T-helper 2 cell treated with Interferon-gamma antibody and Interleukin-4, amounts not matched to agents 5 μg/mL and 100 μg/mL, for 36 hours (primary cell): Measurements from ENCODE around the gene KRTAP12-3.

Source experiments
- DNase-seq: peaks from one replicate; pipeline ENCODE4 v3.0.0; 2021; ENCODE audit warnings: low spot score
- H3K27ac Mint-ChIP-seq: one replicate; pipeline ENCODE4 v1.8.0; 2021; ENCODE audit warnings: mild to moderate bottlenecking, mixed read lengths
- H3K27me3 Mint-ChIP-seq: one replicate; pipeline ENCODE4 v1.8.0; 2021; ENCODE audit warnings: low read depth, mixed read lengths
- H3K36me3 Mint-ChIP-seq: one replicate; pipeline ENCODE4 v1.8.0; 2021; ENCODE audit warnings: low read depth, mixed read lengths
- H3K4me1 Mint-ChIP-seq: one replicate; pipeline ENCODE4 v1.8.0; 2021; ENCODE audit warnings: low read depth, mixed read lengths
- H3K4me3 Mint-ChIP-seq: one replicate; pipeline ENCODE4 v1.8.0; 2022; ENCODE audit warnings: mild to moderate bottlenecking, moderate library complexity, mixed read lengths
- H3K9me3 Mint-ChIP-seq: one replicate; pipeline ENCODE4 v1.8.0; 2021; ENCODE audit warnings: mixed read lengths

KRTAP12-3 gene

GRCh38 chr21:44702973-44703730 lies 45.4 kb downstream of the KRTAP12-3 start:
- H3K4me3 Mint-ChIP-seq: no peak overlapping the region
- peaks cover 66% of the 10 kb centered on the region for H3K27me3 Mint-ChIP-seq
- DNase-seq: no peak
- H3K36me3 Mint-ChIP-seq: peaks cover 2% of the 10 kb centered on the region
- no peak overlapping the region for H3K27ac Mint-ChIP-seq
- no peaks in the 10 kb centered on the region for H3K4me1 Mint-ChIP-seq
- peaks cover 13% of the 10 kb centered on the region for H3K9me3 Mint-ChIP-seq

GRCh38 chr21:44703731-44704635 lies 46.3 kb downstream of the KRTAP12-3 start:
- peaks cover 13% of the 10 kb centered on the region for H3K9me3 Mint-ChIP-seq
- H3K4me1 Mint-ChIP-seq: no peaks in the 10 kb centered on the region
- peaks cover 65% of the 10 kb centered on the region for H3K27me3 Mint-ChIP-seq
- no peak for DNase-seq
- peaks cover 2% of the 10 kb centered on the region for H3K36me3 Mint-ChIP-seq
- no peak overlapping the region for H3K27ac Mint-ChIP-seq
- no peak overlapping the region for H3K4me3 Mint-ChIP-seq

- Mint-ChIP-seq H3K36me3 (peaks cover 2% of the 10 kb centered on the region), H3K27me3 (peaks cover 68% of the 10 kb centered on the region), H3K4me3 (no peak overlapping the region), H3K27ac (no peak overlapping the region), H3K4me1 (no peaks in the 10 kb centered on the region), H3K9me3 (peaks cover 13% of the 10 kb centered on the region)
- DNase-seq: no peak
These were observed 46.9 kb downstream of the KRTAP12-3 start for GRCh38 chr21:44704636-44705001.

- Mint-ChIP-seq H3K27me3 (peaks cover 79% of the 10 kb centered on the region), H3K4me1 (peaks cover 1% of the 10 kb centered on the region), H3K4me3 (no peak overlapping the region), H3K9me3 (peaks cover 13% of the 10 kb centered on the region), H3K27ac (no peak overlapping the region), H3K36me3 (peaks cover 2% of the 10 kb centered on the region)
- DNase-seq: no peak
These were observed 48.4 kb downstream of the KRTAP12-3 start for GRCh38 chr21:44706026-44706705.

GRCh38 chr21:44706706-44707581 lies 49.2 kb downstream of the KRTAP12-3 start:
- Mint-ChIP-seq H3K36me3 (peaks cover 2% of the 10 kb centered on the region), H3K9me3 (peaks cover 13% of the 10 kb centered on the region), H3K4me3 (no peak overlapping the region), H3K27me3 (peaks cover 80% of the 10 kb centered on the region), H3K4me1 (peaks cover 1% of the 10 kb centered on the region), H3K27ac (no peak overlapping the region)
- DNase-seq: no peak
